22Rv1 (cell line): Measurements from ENCODE around the gene CFAP65.
A peak's percentile ranks its signal among the peaks of the same experiment; 100 is the strongest.

Experiments
- H3K27ac ChIP-seq: fragments of 450-650 bp; 2 replicates; pipeline ENCODE4 v1.5.1; 2017
- ZFX ChIP-seq: fragments of 450-650 bp; IDR thresholded peaks from 2 replicates; pipeline ENCODE4 v1.6.1; 2017; ENCODE audit warnings: antibody characterized with exemption, borderline replicate concordance
- TF ChIP-seq, protein P1 (sequence below): fragments of 450-650 bp; IDR thresholded peaks from 2 replicates; pipeline ENCODE4 v1.5.1; 2017; ENCODE audit warnings: mild to moderate bottlenecking

Gene CFAP65

DNA sequence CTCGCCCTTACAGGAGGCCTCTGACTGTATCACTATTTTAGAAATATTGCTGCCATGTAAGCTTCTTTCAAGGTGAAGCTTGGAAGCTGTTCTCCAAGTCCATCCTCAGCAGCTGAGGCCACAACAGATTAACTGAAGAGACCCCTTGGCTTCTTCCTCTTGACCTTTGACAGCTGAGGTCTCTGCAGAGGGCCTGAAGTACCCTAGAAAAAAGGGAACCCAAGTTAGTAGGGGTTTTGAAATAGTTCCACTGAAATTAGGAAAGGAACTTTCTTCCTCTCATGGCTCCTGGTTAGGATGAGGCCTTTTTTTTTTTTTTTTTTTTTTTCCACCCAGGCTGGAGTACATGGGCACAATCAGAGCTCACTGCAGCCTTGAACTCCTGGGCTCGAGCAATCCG is 34.9 kb upstream of the CFAP65 start:
- no peak for TF ChIP-seq ZFX
- TF ChIP-seq, protein P1, sequence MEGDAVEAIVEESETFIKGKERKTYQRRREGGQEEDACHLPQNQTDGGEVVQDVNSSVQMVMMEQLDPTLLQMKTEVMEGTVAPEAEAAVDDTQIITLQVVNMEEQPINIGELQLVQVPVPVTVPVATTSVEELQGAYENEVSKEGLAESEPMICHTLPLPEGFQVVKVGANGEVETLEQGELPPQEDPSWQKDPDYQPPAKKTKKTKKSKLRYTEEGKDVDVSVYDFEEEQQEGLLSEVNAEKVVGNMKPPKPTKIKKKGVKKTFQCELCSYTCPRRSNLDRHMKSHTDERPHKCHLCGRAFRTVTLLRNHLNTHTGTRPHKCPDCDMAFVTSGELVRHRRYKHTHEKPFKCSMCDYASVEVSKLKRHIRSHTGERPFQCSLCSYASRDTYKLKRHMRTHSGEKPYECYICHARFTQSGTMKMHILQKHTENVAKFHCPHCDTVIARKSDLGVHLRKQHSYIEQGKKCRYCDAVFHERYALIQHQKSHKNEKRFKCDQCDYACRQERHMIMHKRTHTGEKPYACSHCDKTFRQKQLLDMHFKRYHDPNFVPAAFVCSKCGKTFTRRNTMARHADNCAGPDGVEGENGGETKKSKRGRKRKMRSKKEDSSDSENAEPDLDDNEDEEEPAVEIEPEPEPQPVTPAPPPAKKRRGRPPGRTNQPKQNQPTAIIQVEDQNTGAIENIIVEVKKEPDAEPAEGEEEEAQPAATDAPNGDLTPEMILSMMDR = no peak
- no peak overlapping the region for H3K27ac ChIP-seq

DNA sequence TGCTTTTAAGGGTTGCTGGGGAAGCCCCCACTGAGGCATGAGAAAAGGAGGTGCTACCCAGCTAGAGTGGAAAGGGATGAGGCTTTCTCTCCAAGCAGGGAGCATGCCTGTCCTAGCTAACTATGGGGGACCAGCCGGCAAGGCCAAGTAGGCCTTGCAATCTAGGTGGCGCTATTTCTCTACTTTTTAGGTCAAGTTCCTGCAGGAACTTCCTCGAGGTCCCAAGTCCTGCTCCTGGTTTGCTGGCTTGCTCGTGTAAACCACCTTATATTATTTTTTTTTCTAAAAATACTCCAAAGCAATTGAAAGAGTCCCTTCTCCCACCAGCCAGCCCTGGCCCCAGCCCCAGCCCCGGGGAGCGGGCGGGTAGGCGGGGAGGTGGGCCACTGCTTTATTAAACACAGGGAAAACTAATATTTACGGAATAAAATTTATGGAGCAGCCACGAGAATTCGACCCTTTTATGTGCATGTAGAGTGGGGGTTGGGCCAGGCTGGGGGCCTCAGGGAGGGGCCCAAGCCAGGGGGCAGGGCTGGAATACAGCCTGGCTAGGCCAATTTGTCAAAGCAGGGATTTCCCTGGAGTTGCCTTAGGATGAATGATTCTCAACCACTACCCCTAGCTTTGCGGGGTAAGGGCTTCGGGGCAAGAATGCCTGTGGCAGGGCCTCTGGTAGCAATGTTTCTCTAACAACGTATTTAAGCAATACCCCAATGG is 32.3 kb upstream of the CFAP65 start:
- H3K27ac ChIP-seq = no peak overlapping the region
- no peak for TF ChIP-seq ZFX
- TF ChIP-seq, protein P1 = peak; percentile 78

DNA sequence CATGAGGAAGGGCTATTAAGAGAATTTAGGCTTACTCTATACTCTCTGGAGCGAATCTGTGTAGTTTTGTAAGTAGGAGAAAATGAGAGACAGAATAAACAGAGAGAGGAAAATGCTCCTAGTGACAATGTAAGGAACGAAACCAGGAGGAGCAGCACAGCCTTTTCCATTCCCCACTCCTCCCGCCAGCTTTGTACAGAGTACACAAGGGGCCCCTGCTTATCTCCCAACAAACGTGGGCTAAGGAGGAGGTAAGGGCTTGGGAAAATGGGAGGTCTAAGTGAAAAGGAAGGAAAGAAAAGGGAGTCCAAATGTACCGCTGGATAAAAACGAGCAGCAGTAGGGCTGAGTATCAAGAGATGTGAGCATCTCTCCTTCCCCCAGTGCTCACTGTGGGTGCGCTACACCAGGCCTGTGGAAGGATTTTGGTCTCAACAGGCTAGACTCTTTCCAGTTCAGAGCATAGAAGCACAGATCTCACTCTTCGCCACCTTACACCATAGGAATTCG is 31.5 kb upstream of the CFAP65 start:
- TF ChIP-seq, protein P1 = no peak
- TF ChIP-seq ZFX = no peak
- no peak overlapping the region for H3K27ac ChIP-seq

DNA sequence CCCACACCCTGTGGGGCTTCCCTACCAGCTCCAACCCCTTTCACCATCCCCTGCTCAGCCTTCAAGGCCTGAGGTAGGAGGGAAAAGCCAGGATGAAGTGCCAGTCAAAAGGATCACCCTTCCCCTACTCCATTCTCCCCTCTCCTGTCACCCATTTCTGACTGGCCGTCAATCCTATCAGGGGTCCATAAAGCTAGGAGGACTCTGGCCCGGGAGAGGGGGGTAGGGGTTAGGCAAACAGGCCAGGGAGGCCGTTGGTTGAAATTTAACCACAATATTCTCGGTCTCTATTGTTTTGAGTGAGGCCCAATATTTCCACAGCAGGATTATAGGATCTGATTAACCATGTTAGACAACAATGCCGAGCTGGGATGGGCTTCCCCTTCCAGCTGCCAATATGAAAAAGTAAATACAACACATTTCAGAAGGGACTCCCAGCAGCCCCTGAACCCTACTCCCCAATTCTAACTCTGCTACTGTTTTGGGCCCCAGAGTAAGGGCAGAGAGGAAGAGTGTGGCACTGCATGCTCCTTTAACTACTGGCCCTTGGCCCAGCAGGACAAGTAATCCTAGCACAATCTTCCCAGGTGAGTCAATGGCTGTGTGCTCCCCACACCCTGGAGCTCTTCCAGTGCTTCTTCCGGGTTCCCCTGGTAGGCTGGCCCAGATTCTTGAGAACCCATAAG is 30.0 kb upstream of the CFAP65 start:
- TF ChIP-seq, protein P1 = no peak
- TF ChIP-seq ZFX = no peak
- H3K27ac ChIP-seq = no peak overlapping the region

DNA sequence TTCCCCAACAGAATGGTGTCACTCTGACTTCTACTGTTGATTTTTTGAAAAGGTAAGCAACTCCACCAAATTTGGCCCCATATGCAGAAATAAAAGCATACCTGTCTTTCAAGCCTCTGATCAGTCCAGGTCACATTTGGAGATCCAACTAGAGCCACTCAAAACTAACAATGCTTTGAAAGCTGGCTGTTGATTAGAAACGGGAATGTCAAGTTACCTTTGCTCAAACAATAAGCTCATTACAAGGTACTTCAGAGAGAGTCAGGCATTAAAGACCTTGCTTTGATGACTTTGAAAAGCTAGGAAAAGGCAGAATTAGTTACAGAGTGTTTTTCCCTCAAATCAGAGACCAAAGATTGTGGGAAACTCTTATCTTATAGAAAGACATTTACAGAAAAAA is 24.2 kb upstream of the CFAP65 start:
- H3K27ac ChIP-seq = no peak overlapping the region
- TF ChIP-seq ZFX = no peak
- TF ChIP-seq, protein P1 = no peak

DNA sequence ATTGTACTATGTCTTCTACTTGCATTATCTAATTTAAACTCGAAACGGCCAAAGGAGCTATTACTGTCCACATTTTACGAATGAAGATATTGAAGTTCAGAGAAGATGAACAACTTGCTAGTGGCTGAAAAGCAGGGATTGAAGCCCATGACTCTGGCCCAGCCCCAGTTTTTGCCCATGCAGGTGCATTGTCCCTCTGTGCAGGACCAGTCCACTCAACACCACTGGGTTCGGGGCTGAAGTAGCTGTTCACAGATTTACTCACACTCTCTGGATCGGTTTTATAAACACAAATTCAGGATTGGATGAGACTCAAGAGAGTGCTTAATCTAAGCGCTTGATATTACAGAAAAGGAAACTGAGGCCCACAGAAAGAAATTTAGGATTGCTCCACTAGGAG is 20.8 kb upstream of the CFAP65 start:
- TF ChIP-seq, protein P1 = no peak
- TF ChIP-seq ZFX = no peak
- no peak overlapping the region for H3K27ac ChIP-seq
